GM19238 (cell line): ENCODE measurements around the gene NPAS2.

ENCODE experiments used
- DNase-seq: peaks from one replicate; pipeline ENCODE4 v3.0.0; 2011; ENCODE audit warnings: low spot score; ENCODE audit not compliant: insufficient read length

The NPAS2 gene

DNA sequence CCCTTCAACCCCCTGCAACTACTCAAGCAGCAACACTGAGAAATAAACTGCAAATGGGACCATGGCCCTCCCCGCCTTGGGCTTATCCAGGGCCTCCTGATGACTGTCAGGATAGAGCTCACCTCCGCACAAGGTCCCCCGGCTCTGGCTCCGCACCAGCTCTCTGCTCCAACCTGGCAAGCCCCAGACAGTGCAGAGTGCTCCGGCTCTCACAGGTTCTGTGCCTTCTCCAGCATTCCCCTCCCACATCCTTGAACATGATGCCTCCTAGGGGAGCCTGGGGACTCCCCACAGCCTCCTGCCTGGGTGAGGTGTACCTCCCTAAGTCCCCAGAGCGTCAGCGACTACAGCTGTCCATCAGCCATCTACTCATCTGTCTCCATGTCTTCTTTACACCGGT, 26.7 kb upstream of the NPAS2 start:
- DNase-seq: no peak

DNA sequence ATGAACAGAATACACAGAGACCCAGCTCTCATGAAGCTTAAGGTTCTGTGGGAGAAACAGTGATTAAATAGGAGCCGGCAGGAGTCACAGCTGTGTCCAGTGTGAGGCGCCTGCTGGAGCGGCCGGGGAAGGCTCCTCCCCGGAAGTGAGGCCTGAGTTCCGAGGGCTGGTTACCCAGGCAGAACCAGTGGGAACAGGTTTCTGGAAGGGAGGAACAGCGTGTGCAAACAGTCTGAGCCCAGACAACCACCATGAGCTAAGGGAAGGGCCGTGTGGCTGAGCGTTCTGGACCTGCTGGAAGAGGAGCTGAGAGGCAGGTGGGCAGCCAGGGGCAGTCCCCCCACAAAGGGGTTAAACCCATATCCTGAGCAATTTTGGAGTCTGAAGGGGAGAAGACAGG, 26.0 kb upstream of the NPAS2 start:
- DNase-seq: no peak

DNA sequence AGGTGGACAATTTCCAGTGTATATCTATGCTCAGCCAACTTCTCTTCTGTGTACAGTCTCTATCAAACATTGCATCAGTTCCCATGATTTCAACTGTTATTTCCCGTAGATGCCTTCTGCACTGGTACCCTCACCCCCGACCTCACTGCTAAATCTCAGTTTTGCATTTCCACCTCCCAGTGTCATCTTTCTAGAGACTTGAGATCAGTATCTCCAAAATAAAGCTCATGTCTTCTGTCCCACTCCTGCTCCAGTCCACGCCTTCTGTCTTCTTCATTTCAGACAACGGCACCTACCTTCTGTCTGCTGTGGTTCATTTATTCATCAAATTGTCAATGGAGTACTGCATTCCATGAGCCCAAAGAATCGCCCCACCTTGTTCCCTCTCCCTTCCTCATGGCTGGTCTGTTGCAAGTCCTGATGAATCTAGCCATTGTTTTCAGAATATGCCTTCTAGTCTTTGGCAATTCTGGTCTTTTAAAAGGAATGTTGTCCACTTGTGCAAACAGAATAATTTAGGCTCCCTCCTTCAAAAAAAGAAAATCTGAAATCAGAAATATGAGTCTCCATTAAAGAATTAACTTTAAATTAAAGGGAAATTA, 23.3 kb upstream of the NPAS2 start:
- DNase-seq: no peak

DNA sequence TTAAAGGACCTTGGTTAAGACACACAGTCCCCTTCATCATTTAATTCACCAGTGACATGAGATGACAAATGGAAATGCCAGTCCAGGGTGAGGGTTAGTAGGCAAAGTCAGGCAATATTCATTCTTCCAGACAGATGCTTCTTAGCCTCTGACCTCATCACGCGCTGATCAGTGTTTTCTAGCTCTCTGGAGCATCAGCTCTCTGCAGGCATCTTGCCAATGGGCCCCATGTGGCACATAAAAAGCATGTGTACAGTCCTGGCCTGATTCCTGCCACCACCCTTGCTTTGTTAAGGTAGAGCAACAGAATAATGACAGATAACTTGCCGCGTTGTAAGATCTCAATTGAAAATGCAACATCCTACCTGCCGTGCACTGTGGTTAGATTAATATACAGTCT, 20.3 kb upstream of the NPAS2 start:
- DNase-seq: no peak

DNA sequence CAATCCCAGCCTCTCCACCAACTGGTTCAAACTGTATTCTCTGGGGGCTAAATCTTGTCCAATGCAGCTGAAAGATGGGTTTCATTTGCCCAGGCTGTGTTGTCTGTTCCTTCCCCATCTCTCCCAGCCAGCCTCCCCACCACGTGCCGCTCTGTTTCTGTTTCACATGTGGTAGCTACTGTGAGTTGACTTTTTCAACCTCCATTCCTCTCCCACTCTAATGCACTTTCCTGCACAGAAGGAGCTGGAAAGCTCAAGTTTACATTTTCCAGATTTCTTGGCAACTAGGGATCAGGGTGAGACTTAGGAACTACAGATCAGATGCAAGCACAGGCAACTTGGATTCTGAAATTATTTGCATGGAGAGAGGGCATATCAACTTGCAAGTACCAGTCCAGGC, 19.0 kb upstream of the NPAS2 start:
- no peak for DNase-seq

DNA sequence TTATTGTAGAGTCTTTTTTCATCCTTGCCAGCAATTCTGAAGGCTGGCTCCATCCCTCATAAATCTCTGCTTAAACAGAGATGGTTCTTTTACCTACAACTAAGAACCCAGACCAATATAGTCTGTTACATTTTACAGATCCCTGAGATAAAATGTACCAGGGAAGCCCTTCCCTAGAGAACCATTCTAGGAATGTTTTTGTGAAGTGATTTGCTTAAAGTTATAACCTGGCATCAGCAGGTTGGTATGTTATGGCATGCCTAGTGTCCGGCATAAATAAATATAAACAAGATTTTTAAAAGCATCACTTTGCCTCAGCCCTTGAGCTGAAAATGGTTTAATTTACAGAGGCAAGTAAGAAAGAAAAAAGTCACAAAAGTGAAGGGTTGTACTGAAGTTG, 18.5 kb upstream of the NPAS2 start:
- no peak for DNase-seq

DNA sequence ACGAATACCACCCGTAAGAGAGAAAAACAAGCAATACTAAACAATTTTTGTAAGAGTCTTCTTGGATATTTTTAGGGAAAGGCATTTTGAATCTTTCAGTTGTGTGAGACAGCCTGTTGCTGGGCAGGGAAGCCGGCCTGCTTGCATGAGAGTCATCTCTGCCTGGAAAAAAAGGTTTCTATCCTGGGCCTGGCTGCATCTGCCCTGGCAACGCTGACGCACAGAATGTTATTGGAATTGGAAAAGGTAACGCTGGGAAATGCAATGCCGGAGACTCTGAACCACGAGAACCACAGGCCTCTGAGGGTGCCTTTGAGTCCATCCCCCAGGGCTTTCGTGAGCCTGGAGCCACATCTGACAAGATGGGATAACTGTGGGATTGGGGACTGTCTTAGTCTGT, 17.9 kb upstream of the NPAS2 start:
- no peak for DNase-seq

DNA sequence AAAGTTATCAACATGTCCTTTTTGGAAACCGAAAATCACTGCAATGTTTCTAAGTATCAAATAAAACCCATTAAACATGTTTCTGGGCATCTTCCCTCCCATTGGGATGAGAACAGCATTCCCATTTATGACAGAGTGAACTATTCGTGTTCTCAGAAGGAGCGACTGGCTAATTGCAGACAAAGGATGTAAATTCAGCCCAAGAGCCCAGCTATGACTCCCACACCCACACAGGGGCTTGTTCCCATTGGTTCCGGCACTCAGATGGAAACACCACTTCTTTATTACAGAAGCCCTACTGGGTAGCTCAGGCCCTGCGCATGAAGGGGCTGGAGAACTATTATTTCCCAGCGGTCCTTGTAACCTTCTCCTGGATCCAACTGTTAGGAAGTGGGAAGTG, 16.6 kb upstream of the NPAS2 start:
- DNase-seq: no peak

DNA sequence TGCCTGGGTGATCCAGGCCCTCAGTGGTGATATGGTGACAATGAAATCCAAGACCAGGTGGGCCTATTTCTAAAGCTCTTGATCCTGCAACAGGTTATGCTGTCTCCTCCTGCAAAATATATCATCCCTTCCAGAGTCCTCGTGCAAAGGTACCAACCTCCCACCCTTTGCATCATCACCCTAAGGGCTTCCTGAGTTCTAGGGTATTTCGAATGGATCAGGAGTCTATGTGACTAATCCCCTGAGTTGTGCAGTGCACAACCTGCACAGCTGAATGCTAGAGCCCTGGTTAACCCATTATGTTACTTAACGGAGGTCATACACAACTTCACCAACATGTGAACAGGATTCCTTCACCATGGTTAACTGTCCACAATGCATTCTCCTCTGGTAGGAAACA, 13.4 kb upstream of the NPAS2 start:
- DNase-seq: no peak

DNA sequence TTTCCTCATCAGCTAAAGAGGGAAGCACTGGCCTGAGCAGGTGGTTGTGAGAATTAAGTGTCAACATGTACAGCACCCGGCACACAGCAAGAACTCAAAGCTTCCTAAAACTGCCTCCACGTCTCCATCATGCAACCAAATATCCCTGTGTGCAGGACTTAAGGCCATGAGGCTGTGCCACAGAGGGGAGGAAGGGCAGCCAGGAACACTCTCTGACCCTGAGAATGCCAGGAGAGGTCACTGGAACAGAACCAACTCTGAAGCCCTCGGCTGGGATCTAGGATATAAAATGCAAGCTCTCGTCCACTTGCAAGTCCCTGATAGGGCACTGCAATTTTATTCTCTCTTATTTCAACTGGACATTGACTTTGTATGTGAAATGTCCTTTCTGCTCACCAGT, 12.2 kb upstream of the NPAS2 start:
- no peak for DNase-seq

DNA sequence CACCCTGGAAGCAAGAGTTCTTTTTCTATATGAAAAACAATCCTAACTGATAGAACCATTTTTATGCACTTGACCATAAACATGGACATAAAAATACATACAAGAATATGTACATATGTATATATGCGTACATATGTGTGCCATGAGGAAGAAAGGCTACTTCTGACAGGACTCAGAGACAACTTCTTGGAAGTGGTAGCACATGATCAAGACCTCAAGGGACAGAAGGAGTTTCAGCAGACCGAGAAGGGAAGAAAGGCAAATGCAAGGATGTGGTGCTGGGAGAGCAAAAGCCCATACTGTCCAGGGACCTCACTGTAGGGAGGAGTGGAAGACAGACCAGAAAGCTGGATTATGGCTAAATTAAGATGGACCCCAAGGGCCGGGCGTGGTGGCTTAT, 11.4 kb upstream of the NPAS2 start:
- no peak for DNase-seq

DNA sequence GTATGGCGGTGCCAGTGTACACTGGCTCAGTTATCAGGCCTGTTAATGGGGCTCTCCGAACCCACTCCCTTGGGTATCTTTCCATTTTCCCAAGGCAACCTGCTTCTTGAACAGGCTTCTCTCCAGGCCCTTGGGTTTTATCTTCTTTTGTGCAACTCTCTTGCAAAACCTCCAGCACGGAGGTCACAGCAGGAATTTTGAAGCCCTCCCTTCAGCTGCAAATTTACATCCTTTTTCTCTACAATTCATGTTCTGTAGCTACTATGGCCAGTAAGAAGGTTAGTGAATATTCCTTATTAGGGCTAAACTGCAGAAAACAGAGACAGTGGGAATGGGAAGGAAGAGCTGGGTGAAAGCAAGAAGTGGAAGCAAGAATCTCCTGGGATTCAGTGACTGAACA, 10.4 kb upstream of the NPAS2 start:
- DNase-seq: no peak

DNA sequence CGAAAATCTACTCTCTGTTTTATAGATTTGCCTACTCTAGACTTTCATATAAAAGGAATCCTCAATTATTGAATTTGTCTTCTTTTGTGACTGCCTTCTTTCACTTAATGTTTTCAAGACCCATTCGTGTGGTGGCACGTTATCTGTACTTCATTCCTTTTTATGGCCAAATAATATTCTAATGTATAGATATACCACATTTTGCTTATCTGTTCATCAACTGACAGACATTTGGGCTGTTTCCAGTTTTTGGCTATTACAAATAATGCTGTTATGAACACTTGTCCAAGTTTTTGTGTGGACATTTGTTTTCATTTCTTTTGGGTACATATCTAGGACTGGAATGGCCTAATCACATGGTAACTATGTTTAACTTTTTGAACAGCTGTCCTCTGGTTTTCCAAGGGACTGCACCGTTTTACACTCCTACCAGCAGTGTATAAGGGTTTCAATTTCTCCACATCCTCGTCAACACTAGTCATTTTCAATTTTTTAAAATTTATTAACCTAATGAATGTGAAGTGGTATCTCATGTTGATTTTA, 9.3 kb upstream of the NPAS2 start:
- no peak for DNase-seq

DNA sequence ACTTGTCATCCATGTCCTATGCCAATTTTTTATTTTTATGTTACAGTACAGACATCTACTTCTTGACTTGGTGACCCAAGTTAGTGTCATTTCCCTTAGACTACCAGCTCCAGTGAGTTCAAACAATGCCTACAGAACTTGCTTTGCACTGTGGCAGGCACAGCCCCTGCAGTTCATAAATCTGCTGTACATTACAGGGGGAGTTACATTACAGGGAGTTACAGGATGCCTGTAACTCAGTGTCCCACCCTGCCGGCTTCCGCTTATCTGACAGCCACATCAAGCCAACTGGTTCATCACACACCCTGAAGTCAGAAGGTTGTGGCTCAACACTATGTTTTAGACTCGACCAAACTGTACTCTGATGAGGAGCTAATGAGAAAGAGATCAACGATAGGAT, 7.8 kb upstream of the NPAS2 start:
- no peak for DNase-seq

DNA sequence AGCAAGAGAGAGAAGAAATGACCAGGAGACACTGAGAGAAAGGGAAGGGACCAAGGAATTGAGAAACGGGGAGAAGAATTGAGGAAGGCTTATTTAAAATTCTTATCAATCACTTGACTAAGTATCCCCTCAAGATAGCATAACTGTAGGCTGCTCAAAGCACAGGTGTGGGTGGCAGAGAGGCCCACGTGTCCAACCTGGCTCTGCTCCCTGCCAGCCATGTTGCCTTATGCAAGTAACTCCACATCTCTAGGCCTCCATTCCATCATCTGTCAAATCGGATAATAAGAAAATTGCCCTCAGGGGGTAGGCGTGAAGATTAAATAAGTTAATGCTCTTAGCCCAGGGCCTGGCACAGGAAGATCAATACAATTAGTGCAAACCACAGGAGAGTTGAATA, 7.4 kb upstream of the NPAS2 start:
- DNase-seq: no peak

DNA sequence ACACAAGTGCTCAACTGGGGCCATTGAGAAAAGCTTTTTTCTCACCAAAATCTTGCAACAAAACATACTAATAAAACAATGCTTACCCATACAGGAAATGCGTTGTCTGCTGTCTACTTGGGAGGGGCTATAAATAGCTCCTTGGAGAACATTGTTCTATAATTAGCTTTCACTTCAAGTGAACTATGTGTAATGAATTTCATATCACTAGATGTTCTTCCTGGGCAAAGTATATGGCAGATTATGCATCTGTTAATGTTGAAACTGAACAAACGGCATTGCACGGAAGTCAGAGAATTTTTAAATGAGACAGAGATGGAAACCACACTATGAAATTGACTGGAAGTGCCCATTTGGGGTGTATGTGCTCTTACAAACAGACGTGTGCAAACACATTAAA, 6.4 kb upstream of the NPAS2 start:
- no peak for DNase-seq

DNA sequence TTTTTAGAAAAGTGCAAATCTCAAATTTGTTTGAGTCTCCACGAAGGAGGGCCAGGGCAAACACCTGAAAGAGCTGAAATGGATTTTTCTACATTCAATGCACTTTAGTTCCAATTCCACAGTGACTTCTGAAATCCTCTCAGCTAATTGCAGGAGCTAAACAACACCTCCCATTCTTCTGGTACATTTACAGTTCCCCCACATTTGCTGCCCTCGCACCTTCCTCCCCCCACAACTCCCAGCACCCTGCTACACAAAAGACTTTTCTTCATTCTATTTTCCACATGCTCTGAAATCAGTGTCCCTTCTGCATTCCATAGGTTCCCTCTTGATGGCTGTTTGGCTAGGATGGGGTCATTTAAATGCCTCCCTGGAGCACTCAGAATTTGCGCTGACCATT, 5.9 kb upstream of the NPAS2 start:
- DNase-seq: no peak

DNA sequence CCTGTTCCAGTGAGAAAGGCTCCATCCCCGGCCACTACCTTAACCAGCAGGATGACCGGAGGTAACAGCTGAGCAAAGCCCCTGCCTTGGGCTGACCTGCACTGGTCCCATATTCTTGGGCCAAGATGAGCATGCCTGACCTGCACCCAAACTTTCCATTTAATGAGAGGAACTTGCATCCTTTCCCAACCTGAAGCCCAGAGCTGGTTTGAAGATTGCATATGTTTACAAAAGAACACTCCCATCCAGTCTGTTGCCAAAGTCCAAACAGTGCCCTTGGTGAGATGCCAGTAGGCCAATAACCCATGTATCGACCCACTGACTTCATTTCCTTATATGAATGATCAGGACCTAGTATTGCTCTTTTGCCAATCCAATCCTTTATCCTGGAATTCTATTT, 5.5 kb upstream of the NPAS2 start:
- DNase-seq: no peak

DNA sequence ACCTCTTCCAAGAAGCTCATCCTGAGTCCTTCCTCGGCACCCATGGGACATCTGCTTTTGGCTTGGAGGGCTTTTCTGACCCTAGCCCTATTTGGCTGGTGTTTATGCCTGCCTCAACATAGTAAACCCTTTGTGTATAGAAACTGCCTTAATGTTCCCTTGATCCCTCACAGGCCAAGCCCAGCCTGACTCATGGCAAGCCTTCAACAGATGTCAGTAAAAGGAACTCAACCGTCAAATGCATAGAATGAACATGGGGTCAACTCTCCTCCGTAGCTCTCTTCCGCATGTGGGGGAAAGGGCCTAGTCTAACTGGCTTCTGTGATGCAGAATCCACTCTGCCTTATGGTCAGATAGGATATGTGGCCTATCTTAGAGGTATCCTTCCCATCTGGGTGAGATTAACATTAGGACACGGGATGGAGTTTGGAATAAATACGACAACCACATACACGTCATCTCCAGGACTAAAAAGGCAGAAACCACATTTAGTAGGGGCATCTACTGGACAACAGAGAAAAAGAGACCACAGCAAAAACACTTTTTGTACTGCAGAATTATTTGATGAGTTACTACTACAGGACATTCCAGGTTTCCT, 2.5 kb upstream of the NPAS2 start:
- DNase-seq: no peak

DNA sequence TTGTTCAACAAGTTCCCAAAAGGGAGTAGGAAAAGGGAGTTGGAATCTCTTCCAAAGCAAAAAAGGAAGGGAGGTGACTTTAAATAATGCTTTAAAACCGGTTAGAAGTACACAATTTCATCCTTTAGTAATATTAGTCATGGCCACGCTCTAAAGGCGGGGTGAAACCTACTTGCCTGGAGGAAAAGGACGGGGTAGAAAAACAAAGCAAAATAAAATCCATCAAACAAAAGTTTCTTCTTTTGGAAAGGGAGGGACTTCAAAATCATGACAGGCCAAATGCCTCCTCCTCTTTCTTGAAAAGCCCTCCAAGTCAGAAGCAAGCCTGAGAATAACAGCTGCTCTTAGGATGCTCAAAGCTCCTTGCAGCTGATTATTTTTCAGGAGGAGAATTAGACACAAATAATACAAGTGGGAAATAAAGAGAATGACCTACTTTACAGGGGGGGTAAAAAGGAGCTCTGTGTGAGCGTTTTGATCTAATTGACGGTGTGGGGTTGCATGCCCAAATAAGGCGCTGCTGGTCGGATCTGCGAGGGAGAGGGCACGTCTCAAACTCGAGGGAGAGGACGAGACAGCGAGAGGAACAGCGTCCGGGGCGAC, 1.8 kb upstream of the NPAS2 start:
- no peak for DNase-seq

DNA sequence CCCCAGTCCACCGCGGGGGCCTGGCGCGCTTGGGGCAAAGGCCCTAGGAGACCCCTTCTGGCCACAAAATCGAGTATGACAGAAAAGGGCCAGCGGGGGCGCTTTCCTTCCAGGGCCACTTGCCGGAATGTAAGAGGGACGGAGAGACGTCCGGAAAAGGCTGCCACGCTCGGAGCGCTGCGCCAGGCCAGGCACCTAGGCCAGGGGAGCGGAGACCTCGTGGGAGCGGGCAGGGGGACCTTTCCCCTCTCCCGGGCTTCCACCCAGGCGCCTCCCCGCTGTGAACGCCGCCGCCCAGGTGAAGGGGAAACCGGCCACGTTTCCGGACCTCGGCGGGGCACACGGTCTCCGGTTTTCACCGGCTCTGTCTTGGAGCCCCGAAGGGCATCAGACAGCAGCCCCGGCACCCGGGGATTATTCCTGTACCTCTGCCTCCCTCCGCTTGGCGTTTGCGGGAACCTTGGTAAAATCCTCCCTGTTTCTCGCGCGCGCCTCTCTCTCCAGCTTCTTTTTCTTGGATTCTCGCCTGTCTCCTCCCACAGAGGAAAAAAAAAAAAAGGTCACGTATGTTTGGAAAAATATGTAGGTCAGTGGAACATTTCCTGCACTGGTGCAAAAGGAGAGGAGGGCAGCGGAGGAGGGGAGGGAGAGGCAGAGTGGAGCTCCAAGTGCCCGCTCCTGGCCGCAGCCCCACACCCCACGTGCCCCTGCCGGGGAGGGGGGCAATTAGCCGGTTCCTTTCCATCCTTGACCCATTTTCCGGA, 1.2 kb upstream of the NPAS2 start:
- DNase-seq: no peak

DNA sequence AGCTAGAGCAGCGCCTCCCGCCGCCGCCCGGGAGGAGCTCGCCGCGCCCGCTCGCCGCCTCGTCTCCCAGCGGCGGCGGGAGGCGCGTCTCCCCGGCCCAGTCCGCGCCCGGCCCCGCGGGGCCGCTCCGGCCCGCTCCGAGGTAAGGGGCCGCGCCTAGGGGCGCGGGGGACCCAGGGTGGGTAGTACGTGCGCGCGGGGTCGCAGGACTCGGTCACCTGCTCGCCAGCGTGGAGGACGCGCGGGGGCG, 259 bp downstream of the NPAS2 start:
- DNase-seq: no peak
